RPMI7951 (cell line): ENCODE data around the gene LATS1. TPM values are rescaled to one million over a fixed set of nuclear protein-coding genes. Genes with fewer than 3 reads are reported as not detected.

ENCODE experiments used
- DNase-seq: peaks from one replicate; pipeline ENCODE4 v3.0.0-alpha.2; 2012; ENCODE audit warnings: low read depth
- total RNA-seq: library from RNA; depleted of rRNA; stranded (reverse); fragments of >200 nt; shearing (Covaris generic); gene quantifications from 2 replicates; pipeline ENCODE4 v1.2.3, GENCODE V29; 2014; rRNA removed

The LATS1 gene
- total RNA-seq, 1 experiment from 2014 or later = 23.1 TPM

DNA sequence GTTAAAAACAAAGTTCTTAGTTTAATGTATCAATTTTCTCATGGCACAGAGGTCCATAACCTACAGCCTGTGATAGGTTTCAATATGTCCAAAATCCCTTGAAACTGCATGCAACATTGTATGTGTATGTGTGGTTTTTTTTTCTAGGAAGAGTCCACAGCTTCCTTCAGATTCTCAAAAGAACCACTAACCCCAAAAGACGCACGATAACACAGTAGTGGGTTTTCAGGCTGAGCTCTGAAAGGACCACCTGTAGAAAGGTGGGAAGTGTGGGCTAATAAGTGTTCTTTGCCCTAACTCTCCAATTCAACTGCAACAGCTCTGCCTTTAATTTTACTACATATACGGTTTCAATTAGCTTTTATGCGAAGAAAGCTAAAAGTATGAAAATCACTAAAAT, 57.9 kb downstream of the LATS1 start:
- DNase-seq = no peak

DNA sequence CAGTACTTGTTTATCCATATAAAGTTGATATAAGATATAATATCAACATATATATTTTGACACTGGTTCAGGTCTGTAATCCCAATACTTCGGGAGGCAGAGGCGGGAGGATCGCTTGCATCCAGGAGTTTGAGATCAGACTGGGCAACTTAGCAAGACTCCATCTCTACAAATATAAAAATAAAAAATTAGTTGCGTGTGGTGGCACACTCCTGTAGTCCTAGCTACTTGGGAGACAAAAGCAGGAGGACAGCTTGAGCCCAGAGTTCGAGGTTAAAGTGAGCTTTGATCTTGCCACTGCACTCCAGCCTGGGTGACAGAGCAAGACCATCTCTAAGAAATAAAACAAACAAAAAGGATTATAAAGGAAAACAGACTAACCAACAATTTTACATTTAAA, 60.5 kb downstream of the LATS1 start:
- DNase-seq = no peak

DNA sequence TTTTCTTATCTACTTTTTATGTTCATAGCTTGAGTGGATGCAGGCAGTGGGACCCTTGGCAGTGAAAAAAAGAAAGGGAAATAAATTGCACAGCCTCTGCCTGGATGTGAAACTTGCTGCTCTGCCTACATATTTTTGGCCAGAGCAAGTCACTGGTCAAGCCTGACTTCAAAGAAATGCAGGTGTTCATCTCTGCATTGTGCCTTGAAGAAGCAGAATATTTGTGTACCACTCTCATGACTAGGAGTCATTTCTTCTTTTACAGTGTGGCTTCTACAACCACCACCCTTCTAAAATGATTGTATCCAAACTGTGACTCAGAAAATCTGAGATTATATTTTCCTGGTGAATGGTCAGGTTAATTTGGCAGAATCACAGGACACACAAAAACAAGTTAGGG, 66.8 kb downstream of the LATS1 start:
- DNase-seq = no peak

DNA sequence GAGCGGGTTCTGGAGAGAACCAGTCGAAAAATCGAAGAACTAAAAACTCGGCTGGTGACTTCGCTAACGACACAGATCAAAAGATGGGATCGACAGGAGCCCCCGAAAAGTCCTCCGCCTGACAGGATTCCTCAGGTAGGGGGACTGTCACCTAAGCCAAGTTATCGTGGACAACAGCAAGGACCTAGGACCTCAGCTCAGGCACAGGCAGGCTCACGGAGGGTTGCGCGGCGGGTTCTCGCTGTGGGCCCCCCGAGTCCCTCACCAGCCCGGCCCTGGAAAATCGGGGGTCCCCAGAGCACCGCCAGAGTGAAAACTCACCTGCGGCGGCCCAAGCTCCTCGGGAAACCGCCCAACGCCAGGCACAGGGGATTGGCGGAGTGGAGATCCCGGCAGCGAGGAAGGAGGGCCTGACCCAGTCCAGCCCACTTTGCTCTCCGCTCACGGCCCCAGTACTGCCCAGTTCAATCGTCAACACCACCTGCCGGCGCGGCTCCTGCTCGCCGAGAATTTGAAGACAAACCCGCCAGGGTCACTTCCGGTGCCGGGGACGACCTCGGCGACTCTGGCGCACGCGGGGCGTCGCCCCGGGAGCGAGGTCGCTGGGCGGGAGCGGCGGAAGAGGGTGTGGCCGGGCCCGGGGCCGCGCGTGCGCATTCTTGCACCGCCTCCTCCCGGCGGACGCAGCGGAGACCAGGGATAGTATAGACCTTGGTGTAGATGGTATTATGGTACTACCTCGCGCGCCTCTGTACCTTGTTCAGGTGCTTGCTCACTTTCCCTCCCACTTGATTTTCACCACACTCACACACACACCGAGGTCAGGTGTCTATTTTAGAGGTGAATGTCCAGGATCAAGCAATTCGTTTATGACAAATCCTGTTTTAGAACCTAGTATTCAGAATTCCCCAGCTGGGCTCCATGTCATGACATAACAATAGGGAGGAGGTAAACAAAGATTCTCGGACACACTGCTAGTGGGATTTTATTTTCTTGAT, 69.5 kb downstream of the LATS1 start, which contains the start of gene KATNA1:
TSS of gene KATNA1 (minus strand) at position 567 of the 998 bp plus-strand sequence. CDS start 10,167 bp downstream, outside the sequence.
- DNase-seq = peak; percentile 86

DNA sequence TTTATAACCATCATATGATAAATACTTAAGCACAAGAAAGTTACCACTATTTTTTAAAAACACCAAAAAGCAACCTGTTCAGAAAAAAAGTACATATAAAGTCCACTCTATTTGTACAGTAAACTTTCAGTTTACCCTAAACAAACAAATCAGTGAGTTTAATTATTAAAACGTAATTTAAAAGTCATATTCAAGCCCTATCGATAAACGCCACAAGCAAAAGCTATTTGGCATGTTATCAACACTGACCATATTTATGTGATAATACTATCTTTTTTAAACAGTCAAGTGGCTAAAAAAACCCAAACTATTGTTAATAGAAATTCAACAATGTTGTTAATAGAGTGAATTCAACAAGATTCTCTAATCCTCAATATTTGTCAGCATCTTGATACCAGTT, 71.3 kb downstream of the LATS1 start:
- DNase-seq = no peak

DNA sequence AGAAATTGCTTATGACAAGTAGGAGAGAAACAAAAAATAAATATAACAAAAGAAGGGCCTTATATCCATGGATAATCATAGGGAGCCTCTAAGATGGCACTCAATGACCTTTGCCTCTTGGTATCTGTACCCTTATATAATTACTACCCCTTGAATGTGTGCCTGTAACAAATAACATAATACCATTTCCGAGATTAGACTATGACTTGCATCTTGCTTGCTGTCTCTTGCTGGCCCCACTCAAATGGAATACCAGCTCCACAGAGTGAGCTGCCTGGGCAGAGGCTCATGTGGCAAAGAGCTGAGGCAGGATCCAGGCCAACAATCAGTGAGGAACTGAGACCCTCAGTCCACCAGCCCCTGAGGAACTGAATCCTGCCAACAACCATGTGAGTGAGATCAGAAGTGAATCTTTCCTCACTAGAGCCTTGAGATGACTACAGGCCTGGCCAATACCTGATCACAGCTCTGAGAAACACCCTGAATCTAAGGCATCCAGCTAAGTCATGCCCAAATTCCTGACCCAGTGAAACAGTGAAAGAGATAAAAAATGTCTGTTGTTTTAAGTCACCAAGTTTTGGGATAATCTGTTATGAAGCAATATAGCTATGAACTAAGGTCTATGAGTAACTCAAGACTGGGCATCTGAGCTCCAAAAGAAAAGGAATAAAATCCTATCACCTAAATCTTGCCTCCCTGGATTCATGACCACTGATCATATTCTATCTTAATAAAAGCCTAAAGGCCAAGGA, 74.9 kb downstream of the LATS1 start:
- no peak for DNase-seq

DNA sequence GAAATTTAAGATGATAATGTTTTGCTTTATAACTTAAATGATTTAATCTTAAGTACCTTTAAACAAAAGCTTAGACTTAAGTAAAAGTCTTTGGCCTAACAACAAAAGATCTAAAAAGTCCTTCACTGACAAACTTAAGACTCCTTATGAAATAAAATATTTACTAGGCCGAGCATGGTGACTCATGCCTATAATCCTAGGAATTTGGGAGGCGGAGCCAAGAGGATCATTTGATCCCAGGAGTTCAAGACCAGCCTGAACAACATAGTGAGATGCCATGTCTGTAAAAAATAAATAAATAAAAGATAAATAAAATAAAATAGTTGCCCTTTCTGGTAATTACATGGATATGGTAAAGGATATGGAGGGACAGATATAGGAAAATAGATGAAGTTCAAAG, 81.8 kb downstream of the LATS1 start:
- peak; percentile 34 for DNase-seq

DNA sequence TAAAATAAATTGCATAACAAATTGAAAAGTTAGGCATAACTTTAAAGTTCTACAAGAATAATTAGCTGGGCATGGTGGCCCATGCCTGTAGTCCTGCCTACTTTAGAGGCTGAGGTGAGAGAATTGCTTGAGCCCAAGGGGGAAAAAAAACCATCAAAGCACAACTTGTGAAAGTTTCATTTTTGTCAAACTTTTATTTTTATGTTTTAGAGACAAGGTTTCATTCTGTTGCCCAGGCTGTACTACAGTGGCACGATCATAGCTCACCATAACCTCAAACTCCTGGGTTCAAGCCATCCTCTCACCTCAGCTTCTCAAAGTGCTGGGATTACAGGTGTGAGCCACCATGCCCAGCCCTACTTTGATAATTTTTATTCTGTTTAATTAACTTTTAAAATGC, 83.6 kb downstream of the LATS1 start:
- no peak for DNase-seq

DNA sequence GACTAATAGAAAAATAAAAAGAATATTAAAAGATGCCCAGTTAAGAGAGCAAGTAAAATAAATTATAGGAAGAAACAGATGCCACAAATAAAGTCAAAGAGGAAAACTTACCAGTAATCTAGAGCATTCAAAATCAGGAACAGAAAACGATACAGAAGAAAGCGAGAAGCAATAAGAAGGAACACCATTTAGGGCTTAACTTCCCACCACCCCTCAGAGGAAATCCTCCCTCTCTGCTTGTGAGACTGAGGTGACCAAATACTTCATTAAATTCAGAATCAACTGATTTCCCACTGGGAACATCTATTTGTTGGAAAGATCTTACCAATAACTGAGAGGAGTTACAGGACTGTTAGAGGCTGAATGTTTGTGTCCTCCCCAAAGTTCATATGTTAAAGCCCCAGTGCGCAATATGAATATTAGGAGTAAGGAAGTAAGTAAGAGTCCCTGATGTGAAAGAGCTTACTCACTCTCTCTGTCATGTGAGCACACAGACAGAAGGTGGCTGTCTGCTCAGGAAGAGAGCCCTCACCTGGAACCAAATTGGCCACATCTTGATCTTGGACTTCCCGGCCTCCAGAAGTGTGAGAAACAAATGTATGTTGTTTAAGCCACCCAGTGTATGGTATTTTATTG, 88.9 kb downstream of the LATS1 start:
- DNase-seq = no peak

DNA sequence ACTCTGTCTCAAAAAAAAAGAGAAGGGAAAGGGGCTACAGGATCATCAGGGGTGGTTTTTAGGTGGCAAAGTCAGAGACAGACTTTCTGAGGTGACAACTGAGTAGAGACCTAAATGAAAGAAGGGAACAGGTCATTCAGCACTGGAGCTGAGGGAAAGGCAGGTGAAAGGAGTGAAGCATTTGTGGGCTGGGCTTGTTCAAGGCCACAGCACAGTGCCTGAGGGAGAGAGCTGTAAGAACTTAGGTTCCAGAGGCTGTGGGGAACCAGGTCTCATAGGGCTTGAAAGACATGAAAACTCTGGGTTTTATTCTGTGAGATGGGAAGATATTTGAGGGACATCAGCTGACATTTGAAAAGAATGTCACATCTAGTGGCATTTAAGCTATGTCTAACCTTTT, 90.2 kb downstream of the LATS1 start:
- no peak for DNase-seq

DNA sequence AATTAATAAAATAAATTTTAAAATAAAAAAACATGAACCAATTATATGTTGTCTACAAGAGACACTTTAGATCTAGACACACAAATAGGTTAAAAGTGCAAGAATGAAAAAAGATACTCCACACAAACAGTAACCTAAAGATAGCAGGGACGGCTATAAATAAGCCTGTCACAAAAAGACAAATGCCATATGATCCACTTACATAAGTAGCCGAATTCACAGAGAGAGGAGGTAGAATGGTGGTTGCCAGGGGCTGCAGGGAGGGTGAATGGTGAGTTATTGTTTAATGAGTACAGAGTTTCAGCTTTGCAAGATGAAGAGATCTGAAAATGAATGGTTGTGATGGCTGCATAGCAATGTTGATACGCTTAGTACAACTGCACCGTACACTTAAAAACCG, 102.1 kb downstream of the LATS1 start:
- DNase-seq = no peak

DNA sequence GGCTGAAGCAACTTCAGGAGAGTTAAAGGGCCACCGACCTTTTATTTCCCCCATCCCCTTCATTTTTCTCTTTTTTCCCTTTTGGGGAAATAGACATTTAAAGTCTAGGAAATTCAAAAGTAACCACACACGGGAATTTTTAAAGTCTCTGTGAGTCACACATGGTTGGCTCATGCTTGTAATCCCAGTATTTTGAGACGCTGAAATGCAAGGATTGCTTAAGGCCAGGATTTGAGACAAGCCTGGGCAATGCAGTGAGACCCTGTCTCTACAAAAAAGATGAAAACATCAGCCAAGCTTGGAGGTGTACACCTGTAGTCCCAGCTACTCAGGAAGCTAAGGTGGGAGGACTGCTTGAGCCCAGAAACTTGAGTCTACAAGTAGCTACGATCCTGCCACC, 103.6 kb downstream of the LATS1 start:
- peak; percentile 16 for DNase-seq

DNA sequence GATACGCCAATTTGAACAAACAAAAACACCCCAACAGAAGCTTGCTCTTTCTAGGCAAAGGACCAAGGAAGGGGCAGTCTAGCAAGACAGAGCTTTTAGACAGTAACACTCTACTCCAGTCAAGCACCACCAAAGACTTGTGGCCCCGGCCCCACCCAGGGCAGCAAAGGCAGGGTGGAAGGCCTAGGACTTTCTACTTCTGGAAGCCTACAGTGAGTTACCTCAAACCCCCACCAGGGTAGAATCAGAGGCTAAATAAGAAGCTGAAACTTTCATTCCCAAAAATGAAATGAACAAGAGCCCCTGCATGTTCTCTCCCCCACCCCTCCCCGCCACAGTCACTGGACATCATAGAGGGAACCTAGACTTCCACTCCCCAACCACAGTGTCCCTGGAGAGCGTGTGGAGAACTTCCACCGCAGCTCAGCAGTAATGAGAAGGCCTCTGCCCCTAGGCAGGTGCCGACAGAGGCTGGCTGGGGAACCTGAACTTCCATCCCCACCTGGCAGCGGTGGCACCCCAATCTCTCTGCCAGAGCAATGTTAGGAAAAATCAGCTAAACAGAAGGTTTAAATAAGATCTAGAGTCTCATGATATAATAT, 109.4 kb downstream of the LATS1 start:
- DNase-seq = no peak

Other genes with a start within 250 kb of the LATS1 start
- 0.48 and 0.98 TPM in 2 replicates for gene ZC3H12D, start 233.1 kb downstream of the LATS1 start, total RNA-seq
- 34.9 and 48.9 TPM in 2 replicates for gene PPIL4, start 172.1 kb downstream of the LATS1 start, total RNA-seq
- 47.0 and 49.6 TPM in 2 replicates for gene GINM1, start 151.7 kb downstream of the LATS1 start, total RNA-seq
- gene KATNA1, start 69.4 kb downstream of the LATS1 start, total RNA-seq = 39.9 and 43.1 TPM in 2 replicates
- 45.7 and 47.9 TPM in 2 replicates for gene NUP43, start 28.4 kb upstream of the LATS1 start, total RNA-seq
- 215 and 312 TPM in 2 replicates for gene PCMT1, start 31.6 kb upstream of the LATS1 start, total RNA-seq
- gene LRP11, start 146.3 kb upstream of the LATS1 start, total RNA-seq = 67.0 and 67.4 TPM in 2 replicates
- gene RAET1E, start 180.0 kb upstream of the LATS1 start, total RNA-seq = 1.6 and 2.0 TPM in 2 replicates
- gene RAET1G, start 205.0 kb upstream of the LATS1 start, total RNA-seq = 9.9 and 13.4 TPM in 2 replicates
- 21.8 and 21.9 TPM in 2 replicates for gene ULBP2, start 223.9 kb upstream of the LATS1 start, total RNA-seq
- 0.20 and 0.36 TPM in 2 replicates for gene ULBP1, start 245.8 kb upstream of the LATS1 start, total RNA-seq